GM19452 (cell line): Measurements from ENCODE around the gene ZIC2.
"Not testable (repeated sequence)": the region's sequence is repeated elsewhere in the genome, so short reads cannot be mapped to it uniquely, and the experiment has no call there.

Experiments used
- ATAC-seq: cut with Tn5 transposase; IDR thresholded peaks from one replicate; pipeline ENCODE4 v1.9.1; 2021; ENCODE audit not compliant: unreplicated experiment

ZIC2 gene

DNA sequence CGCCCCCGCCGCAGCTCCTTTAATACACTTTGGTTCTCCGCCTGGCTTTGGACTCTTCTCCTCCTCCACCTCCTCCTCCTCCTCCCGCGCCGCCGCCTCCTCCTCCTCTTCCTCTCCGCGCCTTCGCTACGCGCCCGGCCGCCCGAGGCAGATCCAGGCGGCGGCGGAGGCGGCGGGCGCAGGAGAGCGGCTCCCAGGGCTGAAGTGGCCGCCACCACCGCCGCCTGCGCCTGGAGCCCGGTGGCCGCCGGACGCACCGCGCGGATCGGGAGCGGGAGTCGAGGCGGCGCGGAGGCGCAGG is at the start of gene ZIC2:
TSS of gene ZIC2 (plus strand) at position 50 of the 301 bp plus-strand sequence. CDS start 281 bp downstream, outside the sequence.
- no peak for ATAC-seq

DNA sequence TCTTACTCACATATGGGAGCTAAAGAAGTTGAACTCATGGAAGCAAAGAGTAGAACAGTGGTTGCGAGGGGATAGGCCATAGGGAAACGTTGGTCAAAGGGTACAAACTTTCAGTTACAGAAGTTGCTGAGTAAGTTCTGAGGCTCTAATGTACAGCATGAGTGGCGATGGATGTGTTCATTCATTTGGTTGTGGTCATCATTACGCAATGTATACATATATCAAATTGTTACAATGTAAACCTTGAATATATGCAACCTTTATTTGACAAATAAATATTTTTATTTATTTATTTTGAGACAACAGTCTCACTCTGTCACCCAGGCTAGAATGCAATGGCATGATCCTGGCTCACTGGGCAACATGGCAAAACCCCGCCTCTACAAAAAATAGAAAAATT is 48.7 kb upstream of the ZIC2 start:
- ATAC-seq: no peak

DNA sequence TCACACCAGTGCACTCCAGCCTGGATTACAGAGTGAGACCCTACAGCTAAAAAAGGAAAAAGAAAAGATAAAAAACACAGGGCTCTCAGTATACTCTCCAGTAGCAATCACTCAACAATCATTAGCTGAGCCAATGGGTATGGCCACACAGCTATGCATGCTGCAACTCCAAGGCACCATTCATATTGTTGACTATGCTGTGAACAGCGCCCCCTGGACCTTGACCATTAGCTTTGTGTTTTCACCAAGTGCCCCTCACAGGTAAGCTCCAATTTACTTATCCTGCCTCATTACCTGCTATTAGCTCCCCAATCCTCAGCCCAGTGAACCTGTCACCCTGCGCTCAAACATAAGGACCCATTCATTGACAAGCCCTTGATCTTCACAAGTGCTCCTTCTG is 45.8 kb upstream of the ZIC2 start:
- no peak for ATAC-seq

DNA sequence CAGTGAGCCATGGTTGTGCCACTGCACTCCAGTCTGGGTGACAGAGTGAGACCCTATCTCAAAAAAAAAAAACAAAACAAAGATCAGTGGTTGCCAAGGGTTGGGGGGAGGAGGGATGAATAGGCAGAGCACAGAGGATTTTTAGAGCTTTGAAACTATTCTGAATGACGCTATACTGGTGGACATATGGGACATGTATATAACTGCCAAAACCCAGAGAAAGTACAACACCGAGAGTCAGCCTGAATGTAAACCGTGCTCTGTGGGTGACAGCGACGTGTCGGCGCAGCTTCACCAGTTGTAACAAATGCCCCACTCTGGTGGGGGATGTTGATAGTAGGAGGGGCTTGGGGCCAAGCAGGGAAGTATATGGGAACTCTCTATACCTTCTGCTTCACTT is 42.9 kb upstream of the ZIC2 start:
- no peak for ATAC-seq

DNA sequence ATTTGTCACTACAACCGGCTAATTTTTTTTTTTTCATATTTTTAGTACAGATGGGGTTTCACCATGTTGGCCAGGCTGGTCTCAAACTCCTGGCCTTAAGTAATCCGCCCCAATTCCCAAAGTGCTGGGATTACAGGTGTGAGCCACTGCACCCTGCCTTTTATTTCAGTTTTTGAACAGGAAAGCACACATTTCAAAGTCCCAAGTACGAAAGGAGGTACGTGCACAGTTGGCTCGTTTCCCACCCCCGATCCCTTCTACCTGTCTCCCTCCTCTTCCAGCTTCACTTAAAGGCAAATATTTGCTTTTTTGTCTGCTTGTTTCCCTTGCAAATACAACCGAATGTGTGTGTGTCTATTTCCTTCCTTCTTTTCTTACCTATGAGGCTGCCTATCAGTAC is 40.5 kb upstream of the ZIC2 start:
- ATAC-seq: no peak

DNA sequence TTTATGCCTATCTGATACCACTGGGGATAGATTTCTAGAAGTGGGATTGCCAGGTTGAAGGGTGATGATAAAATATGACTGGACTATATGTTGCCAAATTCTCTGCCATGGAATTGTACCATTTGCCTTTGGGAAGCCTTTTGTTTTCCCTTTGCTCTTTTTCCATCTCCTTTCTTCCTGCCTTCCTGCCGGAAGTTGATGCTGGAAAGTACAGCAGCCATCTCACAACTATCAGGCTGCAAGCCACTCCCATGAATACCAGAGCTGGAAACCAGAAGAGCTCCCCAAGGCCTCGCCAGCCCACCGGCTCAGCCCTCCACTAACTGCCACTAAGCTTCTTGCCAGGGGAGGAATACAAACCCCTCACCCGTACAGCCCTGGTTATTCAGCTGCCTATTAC is 39.7 kb upstream of the ZIC2 start:
- ATAC-seq: no peak

DNA sequence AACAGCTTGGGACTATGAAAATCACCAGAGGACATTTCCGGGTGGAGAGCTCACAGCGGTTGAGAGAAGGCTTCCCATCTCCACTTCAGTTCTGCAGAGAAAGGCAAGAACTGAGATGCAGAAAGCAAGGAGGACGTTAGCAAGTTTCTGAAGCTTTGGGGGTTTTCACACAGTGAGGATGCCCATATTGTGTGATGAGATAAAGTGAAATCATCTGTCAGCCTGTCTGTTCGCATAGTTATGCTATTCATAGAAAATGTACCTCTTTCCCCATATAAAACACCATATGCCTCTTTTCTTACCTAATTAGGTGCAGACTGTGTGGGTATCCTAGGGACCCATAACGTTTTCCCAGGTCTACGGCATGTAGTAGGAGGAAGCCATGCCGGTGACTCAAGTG is 37.5 kb upstream of the ZIC2 start:
- no peak for ATAC-seq

DNA sequence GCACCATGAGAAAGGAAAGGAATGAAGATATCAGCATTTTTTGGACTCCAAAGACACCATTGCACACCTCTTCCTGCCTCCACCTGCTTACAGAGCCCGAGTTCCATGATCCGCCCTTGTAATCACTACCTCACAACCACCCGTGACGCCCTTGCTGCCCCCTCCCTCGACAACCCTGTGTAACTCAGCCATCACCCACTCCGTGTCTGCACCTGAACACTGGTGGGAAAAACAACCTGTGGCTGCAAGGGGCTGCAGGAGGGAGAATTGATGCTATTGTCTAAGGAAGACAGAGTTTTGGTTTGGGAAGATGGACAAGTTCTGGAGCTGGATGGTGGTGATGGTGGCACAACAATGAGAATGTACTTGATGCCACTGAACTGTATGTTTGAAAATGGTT is 37.0 kb upstream of the ZIC2 start:
- ATAC-seq: no peak

DNA sequence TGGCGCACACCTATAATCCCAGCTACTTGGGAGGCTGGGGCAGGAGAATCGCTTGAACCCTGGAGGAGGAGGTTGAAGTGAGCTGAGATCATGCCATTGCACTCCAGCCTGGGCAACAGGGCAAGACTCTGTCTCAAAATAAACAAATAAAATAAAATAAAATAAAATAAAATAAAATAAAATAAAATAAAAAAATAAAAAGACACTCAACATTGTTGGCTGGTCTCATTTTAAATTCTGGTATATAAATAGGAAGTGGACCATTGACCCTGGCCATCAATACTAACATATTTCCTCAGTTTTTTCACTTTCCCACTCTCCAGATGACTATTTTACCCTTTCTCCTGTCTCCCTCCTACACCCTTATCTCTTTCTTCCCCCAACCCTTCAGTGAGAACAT is 36.1 kb upstream of the ZIC2 start:
- ATAC-seq: not testable (repeated sequence)

DNA sequence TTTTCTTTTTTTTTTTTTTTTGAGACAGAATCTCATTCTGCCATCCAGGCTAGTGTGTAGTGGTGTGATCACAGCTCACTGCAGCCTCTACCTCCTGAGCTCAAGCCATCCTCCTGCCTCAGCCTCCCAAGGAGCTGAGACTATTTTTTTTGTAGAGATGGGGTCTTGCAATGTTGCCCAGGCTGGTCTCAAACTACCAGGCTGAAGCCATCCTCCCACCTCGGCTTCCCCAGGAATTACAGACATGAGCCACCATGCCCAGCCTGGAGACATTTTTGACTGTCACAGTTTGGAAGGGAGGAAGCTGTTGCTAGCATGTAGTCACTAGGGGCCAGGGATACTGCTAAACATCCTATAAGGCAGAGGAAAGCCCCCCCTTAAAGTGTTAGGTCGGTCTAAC is 33.9 kb upstream of the ZIC2 start:
- ATAC-seq: no peak

DNA sequence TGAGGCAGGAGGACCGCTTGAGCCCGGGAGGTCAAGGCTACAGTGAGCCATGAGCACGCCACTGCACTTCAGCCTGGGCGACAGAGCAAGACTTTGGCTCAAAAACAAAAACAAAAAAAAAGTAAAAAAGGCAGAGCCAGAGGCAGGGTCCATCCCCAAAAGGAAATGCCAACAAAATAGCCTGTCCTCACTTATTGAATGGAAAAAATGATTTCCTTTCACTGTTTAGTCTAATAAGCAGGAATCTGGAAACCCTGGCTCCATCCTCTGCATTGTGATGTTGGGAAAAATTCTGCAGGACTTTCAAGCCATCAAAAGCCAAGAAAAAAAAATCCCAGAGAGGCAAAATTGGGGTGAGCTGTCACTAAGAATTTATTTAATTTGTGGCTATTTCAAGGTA is 33.2 kb upstream of the ZIC2 start:
- ATAC-seq: no peak

DNA sequence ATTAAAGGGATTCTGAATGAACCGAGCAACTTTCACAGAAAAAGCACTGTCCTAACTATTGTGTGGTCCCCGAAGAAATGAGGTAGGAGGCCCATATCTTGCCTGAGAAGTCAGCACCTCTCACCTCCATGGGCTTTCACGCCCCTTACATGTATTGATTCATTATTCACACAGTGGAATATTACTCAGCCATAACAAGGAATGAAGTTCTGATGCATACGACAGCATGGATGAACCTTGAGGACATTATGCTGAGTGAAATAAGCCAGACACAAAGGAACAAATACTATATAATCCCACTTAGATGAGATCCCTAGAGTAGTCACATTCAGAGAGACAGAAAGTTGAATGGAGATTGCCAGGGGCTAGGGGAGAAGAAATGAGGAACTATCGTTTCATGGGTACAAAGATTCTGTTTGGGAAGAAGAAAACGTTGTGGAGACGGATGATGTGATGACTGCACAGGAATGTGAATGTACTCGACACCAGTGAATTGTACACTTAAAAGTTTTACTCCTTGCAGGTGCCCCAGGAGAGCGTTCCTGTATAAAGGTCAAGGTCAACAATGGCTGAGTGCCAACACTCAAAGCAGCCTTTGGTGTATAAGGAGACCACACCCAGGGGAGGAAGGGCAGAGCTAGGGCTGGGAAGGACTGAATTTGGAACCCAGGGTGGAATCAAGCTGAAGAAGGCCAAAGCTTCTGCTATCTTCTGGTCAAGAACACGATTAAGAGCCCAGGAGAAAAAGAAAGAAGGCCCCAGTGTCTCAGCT is 32.5 kb upstream of the ZIC2 start:
- no peak for ATAC-seq

DNA sequence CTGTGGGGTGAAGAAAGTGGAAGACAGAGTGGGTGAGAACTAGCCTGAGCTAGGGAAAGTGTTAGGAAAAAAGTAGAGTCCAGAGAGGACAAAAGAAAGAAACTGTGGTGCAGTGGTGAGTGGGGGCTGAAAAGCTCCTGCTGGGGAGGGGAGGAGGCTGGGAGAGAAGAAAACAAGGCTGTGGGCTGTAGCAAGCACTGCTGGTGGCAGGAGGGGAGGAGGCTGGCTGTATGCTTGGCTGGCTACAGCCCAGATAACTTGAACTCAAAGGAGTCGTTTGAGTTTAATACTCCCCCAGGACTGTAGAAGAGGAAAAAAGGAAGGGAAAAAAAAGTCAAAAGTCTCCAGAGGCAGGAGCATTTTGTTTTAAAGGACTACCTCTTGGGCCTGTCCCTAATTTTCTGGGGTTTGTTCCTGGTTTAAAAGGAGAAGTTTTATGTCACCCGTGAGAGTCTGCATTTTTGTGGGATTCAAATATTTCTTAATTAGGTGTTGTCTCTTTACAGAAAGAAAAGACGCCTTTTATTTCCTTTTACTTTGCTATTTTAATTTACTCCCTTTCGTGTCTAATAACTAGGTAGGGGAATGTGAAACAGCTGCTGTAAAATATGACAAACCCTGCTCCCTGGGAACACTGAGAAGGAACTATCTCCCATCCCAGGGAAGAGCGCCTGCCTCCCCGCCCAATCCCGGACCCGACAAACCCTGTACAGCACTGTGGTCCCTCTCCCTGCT is 31.7 kb upstream of the ZIC2 start:
- no peak for ATAC-seq

DNA sequence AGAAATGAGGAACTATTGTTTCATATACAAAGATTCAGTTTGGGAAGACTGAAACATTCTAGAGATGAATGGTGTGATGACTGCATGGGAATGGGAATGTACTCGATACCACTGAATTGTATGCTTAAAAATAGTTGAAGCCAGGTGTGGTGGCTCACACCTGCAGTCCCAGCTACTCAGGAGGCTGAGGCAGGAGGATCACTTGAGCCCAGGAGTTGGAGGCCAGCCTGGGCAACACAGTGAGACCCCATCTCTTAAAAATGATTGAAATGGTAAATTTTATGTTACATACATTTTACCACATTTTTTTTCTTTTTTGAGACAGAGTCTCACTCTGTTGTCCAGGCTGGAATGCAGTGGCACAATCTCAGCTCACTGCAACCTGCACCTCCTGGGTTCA is 29.9 kb upstream of the ZIC2 start:
- ATAC-seq: not testable (repeated sequence)

DNA sequence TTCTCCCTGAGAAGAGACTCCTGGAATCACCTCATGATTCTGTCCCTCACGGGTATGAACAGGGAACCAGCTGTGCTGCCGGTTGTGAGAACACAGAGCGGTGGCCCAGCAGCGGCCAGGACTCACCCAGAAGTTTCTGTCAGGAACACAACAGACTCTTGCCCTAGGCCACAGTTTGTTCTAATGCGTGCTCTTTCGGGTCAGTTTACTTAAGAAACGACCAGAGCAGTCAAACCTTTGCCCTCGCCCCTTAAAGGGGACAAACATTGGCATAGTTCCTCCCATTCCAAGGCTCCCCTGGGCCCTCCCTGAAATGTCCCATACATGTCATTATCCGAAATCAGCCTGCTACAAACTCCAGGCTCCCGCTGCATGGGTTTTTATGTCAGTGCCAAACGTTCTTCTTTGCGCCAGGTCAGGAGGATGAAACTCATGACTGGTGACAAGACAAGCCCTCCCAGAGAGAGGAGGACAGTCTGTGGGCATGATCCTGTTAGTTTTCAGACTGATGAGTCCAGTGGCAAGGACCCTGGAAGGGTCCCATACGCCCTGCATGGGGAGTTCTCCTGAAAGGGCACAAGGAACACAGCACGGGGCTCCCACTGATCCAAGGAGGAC is 28.3 kb upstream of the ZIC2 start:
- no peak for ATAC-seq

DNA sequence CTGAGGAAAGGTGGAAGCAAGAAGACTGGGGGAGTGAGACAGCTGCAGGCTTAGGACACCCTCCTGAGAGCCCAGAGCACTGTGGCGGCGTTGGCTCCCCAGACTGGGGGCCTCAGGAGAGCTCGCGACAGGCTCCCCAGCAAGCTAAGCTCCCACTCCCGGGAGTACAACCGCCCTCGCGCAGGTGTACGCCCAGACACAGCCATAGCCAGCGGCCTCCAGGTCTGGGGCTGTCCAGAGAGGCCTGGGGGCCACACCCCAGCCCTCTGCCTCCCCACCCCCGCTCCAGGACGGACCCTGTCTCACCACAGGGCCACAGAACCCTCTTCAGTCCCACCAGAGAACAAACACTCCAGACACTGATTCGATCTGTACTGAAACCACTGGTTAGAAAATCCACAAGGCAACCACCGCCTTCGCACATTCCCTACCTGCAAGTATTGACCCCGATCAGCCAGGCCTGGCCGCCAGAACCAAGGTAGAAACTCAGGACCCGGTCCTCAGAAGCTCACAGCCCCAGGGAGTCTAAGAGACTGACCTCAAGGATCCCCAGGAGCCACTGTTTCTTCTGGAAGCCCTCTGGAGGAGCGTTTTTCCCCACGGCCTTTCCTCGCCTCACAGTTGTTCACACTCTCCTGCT is 26.4 kb upstream of the ZIC2 start:
- no peak for ATAC-seq

DNA sequence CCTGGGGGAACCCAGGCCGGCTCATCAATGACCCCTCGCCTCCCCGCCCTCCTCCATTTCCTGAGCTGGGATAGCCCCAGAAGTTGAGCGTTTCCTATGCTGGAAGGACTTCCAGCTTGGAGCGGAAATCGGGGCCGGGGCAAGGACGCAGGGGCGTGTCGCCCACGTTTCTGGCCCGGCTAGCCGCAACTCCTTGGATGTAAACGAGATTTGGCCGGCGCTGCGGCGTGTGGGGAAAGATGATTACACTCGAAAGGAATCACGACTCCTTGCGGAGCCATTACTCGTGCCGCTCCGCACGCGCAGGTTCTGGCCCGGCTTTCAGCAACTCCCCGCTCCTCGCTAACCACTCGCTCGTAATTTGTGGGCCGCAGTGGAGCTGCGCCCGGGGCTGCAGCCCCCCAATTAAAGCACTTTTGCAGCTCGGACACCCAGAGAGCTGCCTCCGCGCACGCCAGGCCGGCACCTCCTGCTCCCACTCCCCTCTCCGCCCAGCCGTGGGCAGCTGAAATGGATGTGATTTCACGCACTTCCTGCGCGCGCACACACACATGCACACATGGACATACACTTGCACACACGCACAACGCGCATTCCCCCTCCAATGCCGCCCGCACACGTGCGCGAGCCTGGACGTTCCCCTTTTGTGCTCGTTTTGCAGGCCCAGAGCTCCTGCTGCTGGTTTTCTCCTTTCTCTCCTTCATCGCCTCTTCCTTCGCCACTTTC is 25.7 kb upstream of the ZIC2 start:
- no peak for ATAC-seq

DNA sequence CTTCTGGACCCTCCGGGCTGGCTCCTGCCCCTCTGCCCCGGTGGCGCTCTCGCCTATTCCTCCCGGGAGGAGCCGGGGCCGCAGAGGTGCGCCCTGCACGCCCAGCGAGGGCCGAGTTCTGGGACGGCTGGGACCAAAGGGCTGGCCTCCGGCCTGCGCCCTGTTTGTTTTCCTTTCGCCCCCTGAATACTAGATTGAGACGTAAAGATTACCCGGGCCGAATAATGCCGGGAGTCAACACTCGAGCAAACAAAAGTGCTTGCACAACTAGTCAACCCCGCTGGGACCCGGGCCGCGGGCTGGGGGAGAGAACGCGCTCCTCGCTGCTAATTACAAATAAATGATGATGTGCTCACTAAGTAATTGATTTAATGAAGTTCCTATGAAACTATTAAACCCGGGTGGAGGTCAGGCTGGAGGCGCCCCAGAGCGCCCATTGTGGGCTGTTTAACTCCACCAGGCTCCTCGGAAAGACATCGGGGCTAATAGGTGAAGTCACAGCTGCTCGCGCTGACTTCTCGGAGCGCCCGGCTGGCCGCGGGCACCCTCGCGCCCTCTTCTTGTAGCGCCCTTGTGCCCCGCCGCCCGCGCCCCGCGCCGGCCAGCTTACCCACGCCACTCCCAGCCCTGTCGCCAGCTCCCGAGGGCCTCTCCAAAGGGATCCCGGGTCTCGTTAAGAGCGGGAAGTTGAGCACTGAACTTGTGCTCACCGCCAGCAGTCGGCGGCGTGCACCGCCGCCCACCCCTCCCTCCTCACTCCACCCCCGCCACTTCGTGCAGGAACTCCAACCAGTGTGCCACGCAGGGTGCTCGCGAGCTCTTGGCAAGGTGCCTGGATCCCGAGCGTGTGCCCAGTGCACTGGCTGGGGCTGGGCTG is 24.9 kb upstream of the ZIC2 start:
- no peak for ATAC-seq

DNA sequence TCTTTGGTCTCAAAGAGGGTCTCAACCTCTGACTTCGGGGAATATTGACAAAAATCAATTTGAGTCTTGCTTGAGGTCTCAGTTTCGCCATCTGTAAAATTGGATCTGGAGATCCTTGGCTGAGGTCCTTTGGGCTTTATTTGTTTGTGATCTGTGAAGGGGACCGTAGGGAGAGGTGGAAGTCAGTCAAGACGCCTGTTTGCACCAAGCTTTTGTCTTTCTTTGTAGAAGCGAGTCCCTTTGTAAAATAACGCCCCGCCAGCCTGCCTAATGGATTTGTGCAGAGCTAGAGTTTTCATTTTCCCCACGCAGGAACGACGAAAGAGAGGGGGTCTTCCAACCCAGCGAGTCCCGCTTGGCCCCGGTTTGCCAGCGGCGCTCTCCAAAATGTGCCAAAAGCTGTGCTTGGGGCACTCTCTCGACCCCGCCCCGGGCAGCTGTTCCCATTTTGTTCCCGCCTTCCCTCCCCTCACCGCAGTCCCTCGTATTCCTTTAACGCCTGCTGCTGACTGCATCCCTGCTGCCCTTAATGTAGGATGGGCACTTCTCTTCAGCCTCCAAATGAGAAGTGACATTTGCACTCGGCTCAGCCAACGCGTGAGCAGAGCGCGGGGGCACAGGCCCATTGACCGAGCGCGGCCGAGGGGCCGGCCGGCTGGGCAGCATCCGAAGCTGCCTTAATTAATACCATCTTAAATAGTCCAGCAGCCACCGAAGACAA is 23.0 kb upstream of the ZIC2 start:
- no peak for ATAC-seq

DNA sequence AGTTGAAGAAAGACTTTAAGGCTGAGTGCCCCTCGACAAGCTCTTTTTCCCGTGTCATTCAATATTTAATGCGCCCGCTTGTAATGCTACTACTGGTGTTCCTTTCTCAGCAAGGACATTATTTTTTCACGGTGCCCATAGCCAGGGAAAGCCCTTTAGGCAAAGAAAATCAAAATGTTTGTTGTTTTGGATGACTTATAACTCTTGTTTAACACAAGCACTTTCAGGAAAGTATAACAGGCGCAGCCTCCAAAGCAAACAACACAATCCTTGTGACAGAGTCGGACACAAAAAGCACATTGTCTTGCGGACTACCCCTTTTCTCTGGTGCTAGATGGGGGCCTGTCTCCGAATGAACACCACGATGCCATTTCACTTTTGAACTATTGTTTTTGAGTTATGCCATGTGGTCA is 22.5 kb upstream of the ZIC2 start:
- ATAC-seq: no peak
